Right forelimb (tissue), 1 donor: Measurements from ENCODE around the gene CBARP.
"Not testable (repeated sequence)": the region's sequence is repeated elsewhere in the genome, so short reads cannot be mapped to it uniquely, and the experiment has no call there.

Experiments used
- DNase-seq: peaks from one replicate; pipeline ENCODE4 v3.0.0-alpha.2; 2018

CBARP gene

DNA sequence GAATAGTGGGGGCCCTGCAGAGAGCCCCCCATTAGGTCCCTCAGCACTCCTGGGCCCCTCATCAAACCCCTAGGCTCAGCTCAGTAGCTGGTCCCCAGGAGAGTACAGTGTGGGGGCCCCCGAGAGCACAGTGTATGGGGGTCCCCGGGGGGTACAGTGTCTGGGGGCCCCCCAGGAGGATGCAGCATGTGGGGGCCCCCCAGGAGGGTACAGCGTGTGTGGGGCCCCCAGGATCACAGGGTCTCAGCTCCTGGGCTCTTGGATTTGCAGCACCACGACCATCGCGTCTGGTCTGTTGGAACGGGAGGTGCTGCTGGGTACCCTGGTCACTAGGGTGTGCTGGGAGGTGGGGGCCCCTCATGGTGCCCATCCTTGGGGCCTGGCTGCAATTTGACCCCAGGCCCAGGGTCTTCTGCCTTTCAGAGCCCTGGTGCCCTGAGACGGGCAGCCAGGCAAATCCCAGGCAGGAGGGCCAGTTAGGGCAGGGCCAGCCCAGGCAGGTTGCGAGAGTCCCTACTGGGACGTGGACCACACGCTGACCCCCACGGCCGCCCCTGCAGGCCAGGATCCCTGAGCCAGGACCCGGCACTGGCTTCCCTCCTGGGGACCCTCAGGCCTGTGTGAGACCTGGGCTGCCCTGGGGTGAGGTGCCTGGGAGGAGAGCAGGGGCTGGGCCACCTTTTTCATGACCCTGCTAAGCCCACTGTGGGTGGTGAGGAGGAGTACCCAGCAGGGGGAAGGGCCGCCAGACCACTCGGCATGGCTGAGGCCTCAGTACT lies 13.6 kb downstream of the CBARP start:
- no peak for DNase-seq

DNA sequence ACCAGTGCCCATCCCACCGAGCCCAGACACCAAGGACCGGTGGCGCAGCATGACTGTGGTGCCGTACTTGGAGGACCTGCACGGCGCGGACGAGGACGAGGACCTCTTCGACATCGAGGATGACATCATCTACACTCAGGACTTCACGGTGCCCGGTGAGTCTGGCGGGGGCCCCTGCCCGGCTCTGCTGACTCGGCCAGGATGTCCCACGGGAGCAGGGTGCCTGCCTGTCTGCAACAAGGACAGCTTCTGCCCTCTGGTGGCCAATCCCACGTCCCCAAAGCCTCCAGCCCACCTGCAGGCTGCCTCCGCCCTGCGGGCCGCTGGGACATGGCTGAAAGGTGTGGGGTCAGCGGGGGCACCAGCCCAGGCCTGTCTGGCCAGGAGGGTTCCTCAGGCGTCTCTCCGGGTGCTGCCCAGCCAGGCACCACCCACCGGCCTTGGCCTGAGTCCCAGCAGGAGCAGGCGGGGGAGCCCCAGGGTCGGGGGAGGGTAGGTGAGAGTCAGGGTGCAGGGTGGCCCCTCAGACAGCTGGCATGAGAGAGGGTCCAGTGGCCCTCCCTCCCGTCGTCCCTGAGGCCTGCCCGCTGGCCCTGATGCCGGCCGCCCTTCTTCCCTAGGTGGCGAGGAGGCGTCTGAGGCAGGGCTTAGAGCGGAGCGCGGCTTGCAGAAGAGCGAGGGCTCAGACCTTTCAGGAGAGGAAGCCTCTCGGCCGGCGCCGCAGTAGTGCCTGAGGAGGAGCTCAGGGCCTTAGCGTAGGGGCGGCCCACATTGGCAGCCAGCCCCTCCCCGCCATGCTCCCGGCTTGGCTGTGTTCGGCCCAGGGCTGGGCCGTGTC lies 14.6 kb downstream of the CBARP start:
- no peak for DNase-seq

DNA sequence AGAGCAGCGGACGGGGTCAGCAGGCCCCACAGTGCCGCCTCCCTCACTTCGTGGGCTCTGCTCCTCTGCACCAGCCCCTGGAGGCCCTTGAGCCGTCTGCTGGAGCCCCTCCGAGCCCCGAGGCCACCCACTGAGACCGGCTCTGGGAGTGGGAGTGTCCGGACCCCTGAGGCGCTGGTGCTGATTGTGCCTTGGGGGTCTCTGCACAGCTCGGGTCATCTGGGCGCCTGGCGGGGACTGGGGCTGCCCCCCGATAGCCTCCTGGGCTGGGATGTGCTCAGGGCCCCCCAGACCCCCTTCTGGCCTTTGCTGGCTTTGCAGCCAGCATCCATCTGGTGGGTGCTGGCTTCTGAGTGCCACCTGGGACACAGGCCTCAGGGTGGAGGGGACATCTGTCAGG lies 15.4 kb downstream of the CBARP start:
- no peak for DNase-seq

DNA sequence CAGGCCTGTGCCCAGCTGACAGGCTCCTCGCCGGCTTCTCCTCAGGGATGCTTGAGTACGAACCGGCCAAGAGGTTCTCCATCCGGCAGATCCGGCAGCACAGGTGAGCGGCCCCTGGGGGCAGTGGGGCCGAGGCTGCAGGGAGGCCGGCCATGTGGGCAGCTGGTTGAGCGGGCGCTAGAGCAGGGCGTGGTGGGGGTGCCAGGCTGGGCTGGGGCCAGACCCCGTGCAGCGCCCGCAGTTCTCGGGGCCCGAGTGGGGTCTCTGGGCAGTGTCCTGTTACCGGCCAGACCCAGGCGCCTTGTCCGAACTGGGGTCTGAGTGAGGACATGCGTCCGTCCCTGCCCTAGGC lies 15.9 kb downstream of the CBARP start:
- DNase-seq = no peak

DNA sequence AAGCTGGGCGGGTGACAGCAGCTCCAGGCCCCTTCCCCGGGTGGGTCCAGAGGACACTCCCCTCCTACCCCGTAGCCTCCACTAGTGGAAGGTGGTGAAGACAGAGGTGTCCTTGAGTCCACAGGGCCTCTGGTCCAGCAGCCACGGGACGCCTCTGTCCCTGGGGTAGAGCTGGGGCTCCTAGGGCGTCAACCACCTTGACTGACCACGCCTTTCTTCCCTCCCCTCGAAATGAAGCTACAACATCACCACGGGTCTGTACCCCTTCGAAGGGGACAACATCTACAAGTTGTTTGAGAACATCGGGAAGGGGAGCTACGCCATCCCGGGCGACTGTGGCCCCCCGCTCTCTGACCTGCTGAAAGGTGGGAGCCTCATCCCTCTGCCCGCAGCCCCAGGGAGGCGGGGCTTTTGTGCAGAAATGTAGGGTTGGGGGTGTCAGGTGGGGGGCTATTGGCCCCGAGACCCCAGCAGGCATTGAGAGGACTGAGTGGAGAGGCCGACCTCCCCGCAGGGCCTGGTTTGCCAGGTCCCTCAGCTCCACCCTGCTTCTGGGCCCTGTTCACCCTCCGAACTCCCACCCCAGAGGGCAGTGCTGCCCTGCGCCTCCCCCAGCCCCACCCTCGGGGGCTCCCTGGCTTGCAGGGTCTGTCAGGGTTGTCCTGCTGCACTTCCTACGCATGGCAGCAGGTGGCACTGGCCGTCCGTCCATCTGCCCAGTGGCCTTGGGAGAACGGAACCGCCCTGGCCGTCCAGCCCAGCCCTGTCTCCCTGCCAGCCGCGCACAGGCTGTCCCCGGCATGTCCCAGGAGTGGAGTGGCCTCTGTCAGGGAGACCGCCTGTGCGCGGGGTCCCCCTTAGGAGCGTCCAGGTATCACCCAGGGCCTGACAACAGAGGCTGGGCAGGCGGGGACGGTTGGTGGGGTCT lies 16.6 kb downstream of the CBARP start:
- peak; percentile 77 for DNase-seq

DNA sequence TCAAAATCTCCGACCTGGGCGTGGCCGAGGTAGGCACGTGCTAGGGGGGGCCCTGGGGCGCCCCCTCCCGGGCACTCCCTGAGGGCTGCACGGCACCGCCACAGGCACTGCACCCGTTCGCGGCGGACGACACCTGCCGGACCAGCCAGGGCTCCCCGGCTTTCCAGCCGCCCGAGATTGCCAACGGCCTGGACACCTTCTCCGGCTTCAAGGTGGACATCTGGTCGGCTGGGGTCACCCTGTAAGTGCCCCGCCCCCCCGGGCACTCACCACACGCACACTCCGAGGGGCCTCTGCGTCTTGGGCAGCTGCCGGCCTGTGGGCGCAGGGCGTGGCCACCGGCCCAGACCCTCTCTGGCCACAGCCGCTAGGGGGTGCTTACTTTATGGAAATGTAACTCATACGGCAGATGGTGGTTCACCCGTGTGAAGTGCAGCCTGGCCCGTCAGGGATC lies 17.3 kb downstream of the CBARP start:
- no peak for DNase-seq

DNA sequence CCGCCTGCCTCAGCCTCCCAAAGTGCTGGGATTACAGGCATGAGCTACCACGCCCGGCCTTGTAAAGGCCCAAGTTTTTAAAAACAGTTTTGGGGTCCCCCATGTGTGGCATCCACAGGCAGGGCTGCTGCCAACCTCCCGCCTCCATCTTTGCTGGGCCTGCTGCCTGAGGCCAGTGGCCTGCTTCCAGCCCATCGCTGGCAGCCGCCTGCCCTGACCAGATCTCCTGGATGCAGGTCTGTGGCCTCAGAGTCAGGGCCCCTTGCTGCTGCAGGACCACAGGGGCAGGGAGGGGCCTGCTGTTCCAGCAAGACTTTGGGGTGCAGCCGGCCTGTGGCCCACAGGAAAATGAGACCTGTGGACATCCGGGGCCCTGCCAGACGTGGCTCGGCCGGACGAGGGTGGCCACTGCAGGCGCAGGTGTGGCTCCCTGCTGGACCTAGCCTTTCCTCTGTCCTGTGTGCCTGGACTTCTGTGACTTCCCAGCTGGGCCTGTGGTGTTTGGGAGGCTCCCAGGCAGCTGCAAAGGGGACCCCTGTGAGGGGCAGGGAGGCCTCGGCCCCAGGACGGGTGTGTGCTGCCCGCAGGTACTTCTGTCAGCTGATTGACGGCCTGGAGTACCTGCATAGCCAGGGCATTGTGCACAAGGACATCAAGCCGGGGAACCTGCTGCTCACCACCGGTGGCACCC lies 17.9 kb downstream of the CBARP start:
- DNase-seq = no peak

DNA sequence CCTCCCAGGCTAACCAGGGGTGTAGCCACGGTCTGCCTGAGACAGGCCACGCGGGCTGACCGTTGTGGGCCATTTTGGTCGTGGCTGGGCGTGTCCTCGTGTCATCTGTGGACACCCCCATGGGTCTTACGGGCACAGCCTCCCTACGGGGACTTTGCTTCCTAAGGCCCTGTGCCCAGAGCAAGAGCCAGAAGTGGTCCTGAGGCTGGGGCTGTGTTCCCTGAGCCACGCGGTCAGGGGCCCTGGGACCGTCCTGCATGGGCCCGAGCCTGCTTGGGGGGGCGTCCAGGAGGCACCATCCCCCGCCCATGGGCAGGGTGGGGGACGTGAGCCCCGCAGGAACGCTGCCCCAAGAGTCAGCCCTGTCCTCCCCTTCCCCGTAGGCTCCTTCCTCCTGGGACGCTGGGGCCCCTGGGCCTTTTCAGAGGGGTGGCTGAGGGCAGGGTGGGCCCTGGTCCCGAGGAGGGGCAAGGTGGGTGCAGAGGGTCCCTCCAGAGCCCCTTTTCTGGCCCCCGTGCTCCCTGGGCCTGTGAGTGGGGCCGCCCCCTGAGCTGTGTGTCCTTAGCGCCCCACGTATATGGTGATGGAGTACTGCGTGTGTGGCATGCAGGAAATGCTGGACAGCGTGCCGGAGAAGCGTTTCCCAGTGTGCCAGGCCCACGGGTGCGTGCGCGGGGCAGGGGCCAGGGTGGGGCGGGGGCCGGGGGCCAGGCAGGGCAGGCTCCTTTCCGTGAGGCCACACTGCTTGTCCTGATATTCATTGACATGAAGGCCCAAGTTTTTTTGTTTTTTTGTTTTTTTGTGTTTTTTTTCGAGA lies 18.8 kb downstream of the CBARP start:
- DNase-seq = no peak

DNA sequence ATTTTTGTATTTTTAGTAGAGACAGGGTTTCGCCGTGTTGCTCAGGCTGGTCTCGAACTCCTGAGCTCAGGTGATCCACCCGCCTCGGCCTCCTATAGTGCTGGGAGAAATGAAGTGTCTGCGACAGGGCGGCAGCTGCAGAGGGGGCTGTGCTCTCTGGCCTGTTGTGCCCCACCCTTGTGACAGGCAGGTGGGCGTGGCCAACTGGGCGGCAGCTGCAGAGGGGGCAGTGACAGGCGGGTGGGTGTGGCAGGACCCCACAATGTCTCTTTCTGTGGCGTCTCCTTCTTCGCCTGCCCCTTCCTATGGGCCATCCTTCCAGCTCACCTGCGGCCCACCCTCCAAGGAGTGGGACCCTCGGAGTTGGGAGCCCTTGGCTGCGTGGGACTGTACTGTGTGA lies 20.4 kb downstream of the CBARP start:
- no peak for DNase-seq

DNA sequence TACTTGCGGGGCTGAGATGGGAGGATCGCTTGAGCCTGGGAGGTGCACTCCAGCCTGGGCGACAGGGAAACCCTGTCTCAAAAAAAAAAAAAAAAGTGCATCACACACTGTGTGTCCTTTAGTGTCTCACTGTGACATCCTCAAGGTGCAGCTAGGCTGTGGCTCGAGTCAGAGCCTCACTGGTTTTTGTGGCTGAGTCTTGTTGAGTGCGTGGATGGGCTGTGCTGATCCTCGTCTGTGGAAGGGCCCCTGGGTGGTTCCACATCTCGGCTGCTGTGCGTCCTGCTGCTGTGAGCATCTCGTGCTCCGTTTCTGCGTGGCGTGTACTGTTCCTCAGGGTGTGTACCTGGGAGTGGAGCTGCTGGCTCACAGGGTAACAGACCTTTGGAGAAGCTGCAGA lies 21.0 kb downstream of the CBARP start:
- DNase-seq = no peak

DNA sequence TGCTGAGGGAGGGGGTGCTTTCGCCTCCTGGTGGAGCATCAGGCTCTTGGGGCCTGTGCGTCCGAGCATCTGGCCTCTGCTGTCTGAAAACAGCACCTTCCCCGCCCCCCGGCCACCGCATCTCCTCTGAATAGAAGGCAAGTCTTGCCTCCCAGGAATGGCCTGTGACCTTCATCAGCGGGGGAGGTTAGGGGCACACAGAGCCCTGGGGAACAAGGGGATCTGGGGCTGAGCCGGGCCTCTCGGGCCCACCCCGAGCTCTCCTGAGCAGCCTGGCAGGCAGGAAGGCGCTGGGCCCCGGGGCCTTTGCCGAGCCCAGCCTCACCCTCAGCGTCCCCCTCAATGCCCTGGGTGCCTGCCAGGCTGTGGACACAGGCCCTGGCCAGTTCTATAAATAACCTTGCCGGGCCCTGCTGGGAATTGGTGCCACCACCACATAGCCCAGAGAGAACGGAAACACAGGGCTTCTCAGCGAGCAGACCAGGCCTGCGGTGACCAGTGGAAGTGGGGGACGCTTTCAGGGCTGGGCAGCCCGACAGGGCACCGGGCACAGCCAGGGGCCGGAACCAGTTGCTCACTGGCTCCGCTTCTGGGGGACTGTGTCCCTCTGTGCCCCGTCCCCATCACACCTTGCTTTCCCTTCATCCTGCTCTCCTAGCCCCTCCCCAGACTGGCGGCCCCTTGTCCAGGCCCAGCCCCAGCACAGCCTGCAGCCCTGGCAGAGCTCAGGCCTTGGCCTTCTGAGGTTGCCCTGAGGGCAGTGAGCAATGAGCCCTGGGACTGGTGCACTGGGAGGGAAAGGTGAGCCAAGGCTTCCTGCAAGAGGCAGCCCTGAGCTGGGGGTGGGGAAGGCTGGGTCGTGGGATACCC lies 22.7 kb downstream of the CBARP start:
- no peak for DNase-seq

DNA sequence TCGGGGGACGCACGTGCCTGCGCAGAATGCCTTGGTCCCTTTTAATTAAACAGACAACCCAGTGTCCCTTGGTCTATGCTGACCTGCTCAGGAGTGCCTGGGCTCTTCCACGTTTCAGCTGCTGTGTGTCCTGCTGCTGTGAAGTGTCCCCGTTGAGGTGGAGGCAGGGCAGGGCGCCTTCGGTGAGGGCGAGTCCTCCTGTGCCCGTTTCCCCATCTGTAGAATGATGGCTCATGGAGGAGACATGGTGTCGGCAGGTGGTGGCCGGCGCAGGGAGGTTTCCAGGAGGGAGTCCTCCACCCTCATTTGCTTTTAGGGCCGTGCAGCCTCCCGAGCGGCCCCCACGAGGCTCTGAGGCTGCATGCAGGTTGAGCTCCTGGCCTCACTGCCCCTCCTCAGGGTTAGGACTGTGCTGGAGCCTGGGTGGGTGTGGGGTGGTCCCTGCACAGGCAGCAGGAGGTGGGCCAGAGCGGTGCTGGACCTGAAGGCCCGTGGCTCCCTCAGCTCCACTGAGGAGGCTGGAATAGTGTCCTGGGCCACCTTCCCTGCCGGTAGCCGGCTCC lies 23.4 kb downstream of the CBARP start:
- DNase-seq = no peak

DNA sequence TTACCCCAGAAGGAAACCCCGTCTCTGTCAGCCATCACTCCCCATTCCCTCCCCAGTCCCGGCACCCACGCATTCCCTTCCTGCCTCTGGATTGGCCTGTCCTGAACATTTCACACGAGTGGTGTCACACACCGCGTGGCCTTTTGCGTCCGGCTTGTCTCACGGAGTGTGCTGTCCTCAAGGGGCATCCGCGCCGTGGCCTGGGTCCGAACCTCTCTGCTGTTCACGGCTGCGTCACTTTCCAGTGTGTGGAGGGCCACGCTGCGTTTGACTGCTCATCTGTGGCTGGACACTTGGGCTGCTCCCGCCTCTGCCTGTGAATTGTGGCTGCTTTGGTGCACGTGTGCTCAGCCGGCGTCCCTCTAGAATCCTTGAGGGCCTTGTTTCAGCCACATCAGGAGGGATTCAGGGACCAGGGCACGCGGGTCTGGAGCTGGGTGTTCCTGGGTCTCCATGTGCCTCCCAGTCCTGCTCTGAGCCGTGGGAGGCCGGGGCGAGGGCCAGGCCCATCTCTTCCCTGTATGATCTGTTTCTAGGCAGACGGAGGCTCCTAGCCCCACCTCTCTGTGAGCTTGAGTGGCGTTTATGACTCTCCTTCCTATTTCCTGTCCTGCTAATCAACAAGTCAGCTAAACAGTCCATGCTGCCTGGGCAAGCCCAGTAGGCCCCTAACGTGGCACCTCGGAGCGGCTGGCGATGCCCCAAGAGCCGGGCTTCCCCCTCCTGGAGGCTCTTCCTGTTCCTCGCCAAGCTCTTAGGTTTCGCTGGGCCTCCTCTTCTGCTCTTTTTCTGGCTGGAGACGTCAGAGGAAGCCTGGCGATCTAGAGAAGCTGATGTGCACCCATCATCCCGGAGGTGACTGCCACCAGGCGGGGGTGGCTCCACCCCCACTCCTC lies 24.2 kb downstream of the CBARP start:
- no peak for DNase-seq

DNA sequence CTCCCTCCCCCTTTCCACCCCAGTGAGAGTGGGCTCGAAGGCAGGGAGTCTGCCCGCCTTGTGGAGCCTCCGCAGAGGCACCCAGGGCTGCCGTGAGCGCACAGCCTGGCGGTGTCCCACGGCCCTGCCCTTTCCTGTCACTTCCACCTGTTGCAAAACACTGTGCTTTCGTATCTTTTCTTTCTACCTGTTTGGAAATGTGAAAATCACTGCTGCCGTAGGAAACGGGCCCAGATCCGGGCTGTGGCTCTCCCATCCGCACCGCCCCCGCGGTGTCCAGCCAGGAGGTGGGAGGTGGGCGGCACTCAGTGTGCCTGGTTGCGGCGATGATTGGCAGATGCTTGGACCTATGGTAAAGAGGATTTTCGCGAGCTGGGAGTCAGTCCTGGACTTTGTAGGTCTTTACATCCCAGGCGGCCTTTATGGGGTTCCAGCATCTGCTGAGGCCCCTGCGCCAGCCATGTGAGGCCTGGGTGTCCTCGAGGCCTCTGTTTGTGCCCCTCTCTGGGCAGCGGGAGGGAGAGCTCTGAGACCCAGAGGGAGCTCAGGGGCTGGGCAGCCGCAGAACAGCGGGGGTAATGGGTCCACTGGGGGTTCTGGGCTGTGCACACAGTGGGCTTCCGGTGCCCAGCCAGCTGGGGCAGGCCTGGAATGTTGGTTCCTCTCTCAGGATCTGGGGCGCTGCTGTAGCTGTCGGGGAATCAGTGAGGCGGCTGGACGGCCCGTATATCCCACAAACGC lies 26.1 kb downstream of the CBARP start:
- DNase-seq = no peak

DNA sequence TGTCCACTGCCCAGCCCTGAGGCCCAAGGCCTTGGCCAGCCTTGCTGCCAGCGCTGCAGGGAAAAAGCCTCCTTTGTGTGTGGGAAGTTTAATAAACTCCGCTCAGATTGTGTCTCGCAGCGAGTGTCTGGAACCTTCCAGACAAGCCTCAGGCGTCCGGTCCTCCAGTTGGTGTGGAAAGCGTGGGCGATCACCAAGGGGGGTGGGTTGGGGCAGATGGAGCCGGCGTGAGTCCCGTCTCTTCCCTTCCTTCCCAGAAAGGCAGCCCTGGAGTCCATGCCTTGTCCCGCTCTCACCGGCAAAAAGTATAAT lies 27.6 kb downstream of the CBARP start:
- no peak for DNase-seq

DNA sequence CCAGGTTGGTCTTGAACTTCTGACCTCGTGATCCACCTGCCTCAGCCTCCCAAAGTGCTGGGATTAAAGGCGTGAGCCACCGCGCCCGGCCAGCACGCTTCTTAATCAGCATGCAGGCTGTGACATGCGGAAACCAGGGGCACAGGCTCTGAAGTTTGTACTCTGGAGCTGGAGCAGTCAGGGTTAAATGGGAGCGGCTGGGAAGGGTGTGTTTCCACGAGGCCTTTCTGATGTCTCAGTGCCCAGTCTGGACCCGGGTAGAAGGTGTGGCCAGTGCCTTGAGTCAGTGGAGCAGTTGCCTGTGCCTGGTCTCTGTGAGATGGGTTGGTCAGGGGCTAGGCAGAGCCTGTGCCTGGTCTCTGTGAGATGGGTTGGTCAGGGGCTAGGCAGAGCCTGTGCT lies 29.0 kb downstream of the CBARP start:
- DNase-seq = not testable (repeated sequence)

DNA sequence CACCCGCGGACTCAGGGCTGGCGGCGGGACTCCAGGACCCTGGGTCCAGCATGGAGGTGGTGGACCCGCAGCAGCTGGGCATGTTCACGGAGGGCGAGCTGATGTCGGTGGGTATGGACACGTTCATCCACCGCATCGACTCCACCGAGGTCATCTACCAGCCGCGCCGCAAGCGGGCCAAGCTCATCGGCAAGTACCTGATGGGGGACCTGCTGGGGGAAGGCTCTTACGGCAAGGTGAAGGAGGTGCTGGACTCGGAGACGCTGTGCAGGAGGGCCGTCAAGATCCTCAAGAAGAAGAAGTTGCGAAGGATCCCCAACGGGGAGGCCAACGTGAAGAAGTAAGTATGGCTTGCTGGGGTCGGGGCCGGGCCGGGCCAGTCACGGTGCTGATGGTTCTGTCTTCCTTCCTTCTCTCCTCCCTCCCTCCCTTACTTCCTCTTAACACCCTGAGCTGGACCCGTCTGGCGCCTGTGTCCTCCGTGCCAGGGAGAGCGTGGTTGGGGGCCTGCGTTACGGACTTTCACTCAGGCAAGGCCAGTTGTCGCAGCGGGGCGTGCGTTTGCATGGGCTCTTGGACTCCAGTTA lies 30.8 kb downstream of the CBARP start:
- peak; percentile 52 for DNase-seq

DNA sequence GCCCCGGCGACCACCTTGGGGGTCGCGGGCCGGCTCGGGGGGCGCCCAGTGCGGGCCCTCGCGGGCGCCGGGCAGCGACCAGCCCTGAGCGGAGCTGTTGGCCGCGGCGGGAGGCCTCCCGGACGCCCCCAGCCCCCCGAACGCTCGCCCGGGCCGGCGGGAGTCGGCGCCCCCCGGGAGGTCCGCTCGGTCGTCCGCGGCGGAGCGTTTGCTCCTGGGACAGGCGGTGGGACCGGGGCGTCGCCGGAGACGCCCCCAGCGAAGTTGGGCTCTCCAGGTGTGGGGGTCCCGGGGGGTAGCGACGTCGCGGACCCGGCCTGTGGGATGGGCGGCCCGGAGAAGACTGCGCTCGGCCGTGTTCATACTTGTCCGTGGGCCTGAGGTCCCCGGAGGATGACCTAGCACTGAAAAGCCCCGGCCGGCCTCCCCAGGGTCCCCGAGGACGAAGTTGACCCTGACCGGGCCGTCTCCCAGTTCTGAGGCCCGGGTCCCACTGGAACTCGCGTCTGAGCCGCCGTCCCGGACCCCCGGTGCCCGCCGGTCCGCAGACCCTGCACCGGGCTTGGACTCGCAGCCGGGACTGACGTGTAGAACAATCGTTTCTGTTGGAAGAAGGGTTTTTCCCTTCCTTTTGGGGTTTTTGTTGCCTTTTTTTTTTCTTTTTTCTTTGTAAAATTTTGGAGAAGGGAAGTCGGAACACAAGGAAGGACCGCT lies 31.5 kb downstream of the CBARP start:
- DNase-seq = peak; percentile 50
